A549 (cell line): Measurements from ENCODE around the gene INAFM1.

Source experiments
- CTCF ChIP-seq: fragments of >200 bp; sonication (Bioruptor Twin); formaldehyde crosslinking; IDR thresholded peaks from 3 replicates; pipeline ENCODE4 v1.5.1; 2016
- JUNB ChIP-seq: fragments of >200 bp; sonication (Bioruptor Twin); formaldehyde crosslinking; IDR thresholded peaks from 2 replicates; pipeline ENCODE4 v1.6.1; 2016
- MAX ChIP-seq: IDR thresholded peaks from 2 replicates; pipeline ENCODE4 v1.6.1; 2012
- TFCP2L1 ChIP-seq: fragments of 250-450 bp; sonication (Bioruptor Pico); IDR thresholded peaks from 2 replicates; pipeline ENCODE4 v1.5.0; 2021; ENCODE audit warnings: mild to moderate bottlenecking
- USF2 ChIP-seq: fragments of 450-650 bp; IDR thresholded peaks from 2 replicates; pipeline ENCODE4 v1.6.1; 2014; ENCODE audit warnings: antibody characterized with exemption
- ZFP36 ChIP-seq: fragments of 450-650 bp; IDR thresholded peaks from 2 replicates; pipeline ENCODE4 v1.6.1; 2014; ENCODE audit warnings: borderline replicate concordance; ENCODE audit not compliant: partially characterized antibody

GRCh38 chr19:47310323-47310722, 35.6 kb downstream of the INAFM1 start:
- TF ChIP-seq ZFP36 (no peak), MAX (no peak), USF2 (no peak), CTCF (no peak), TFCP2L1 (CRISPR knock-in tag) (no peak), JUNB (no peak)
